Transverse colon (tissue), 4 donors: ENCODE measurements around the gene RABGAP1L. TPM values are rescaled to one million over a fixed set of nuclear protein-coding genes. Genes with fewer than 3 reads are reported as not detected.

Experiments
- DNase-seq: peaks from one replicate; pipeline ENCODE4 v3.0.0-alpha.2; 2019
- H3K27ac ChIP-seq, 4 donors: fragments of 200-600 bp; sonication (generic); 2 replicates each; pipeline ENCODE4 v1.5.1; 2016 to 2018; ENCODE audit warnings: inconsistent platforms in 4 of 4
- H3K27me3 ChIP-seq: fragments of 200-600 bp; sonication (generic); 2 replicates; pipeline ENCODE4 v1.5.1; 2017; ENCODE audit warnings: inconsistent platforms
- H3K36me3 ChIP-seq, 4 donors: fragments of 200-600 bp; sonication (generic); 2 replicates each; pipeline ENCODE4 v1.5.1; 2017 to 2019; ENCODE audit warnings: inconsistent platforms in 4 of 4
- H3K4me1 ChIP-seq, 4 donors: fragments of 200-600 bp; sonication (generic); 2 replicates each; pipeline ENCODE4 v1.5.1; 2017 to 2020; ENCODE audit warnings: inconsistent platforms in 4 of 4
- H3K4me3 ChIP-seq, 4 donors: fragments of 200-600 bp; sonication (generic); 1 replicate in 1 of 4; 2 replicates in 3 of 4; pipeline versions ENCODE4 v1.5.1 to v1.6.1; 2017 to 2019; ENCODE audit warnings: inconsistent platforms in 4 of 4
- H3K9me3 ChIP-seq, 2 donors: fragments of 200-600 bp; sonication (generic); 2 replicates each; pipeline ENCODE4 v1.5.1; 2017 to 2019; ENCODE audit warnings: inconsistent platforms in 2 of 2
- EP300 ChIP-seq: sonication (generic); formaldehyde crosslinking; IDR thresholded peaks from one replicate; pipeline ENCODE4 v1.6.1; 2017; ENCODE audit warnings: antibody characterized with exemption, low read depth
- POLR2A ChIP-seq: fragments of 450-650 bp; IDR thresholded peaks from one replicate; pipeline ENCODE4 v1.6.1; 2016; ENCODE audit warnings: antibody characterized with exemption, mild to moderate bottlenecking, moderate library complexity
- POLR2AphosphoS5 ChIP-seq, 3 donors: sonication (generic); formaldehyde crosslinking; IDR thresholded peaks; one replicate each; pipeline ENCODE4 v1.6.1; 2016; ENCODE audit warnings: antibody characterized with exemption in 3 of 3
- WGBS, 2 donors: methylation state at CpG; one replicate each; pipeline ENCODE4 v1.1.5; 2018; ENCODE audit warnings: low coverage in 1 of 2; 5-methylcytosine and 5-hydroxymethylcytosine counted together
- in situ Hi-C, 4 donors: fragments of 200-750 bp; cut with MboI; loops; one replicate each; pipeline versions ENCODE4 v1.15.0 to v1.15.1; 2017; ENCODE audit warnings: low sequenced_read_pairs in 3 of 4, low pct_ligation_motif_present in 1 of 4, low pct_unique_long_range_greater_than_20kb in 1 of 4
- intact Hi-C: fragments of 100-400 bp; cut with DNase I; formaldehyde crosslinking; loops from one replicate; pipeline ENCODE4 v1.15.1; 2023; ENCODE audit warnings: low total_unique reads
- total RNA-seq, 4 donors: library from RNA; depleted of rRNA; stranded (reverse); fragments of >200 nt; gene quantifications; one replicate each; pipeline ENCODE4 v1.1.0, GENCODE V29; 2016
- TF ChIP-seq, protein P1 (sequence below), 5 experiments: fragments of 200-600 bp in 3 of 5; fragments of 450-650 bp in 2 of 5; sonication (generic) in 3 of 5; IDR thresholded peaks; 1 replicate in 2 of 5; 2 replicates in 3 of 5; pipeline ENCODE4 v1.5.1; 2016 to 2017; ENCODE audit warnings: antibody characterized with exemption in 5 of 5, inconsistent platforms in 3 of 5, mild to moderate bottlenecking in 2 of 5, moderate library complexity in 1 of 5

The RABGAP1L gene
- total RNA-seq, 4 donors from 2014 or later = 68.9 to 127 (median 99.9) TPM

GRCh38 chr1:174874331-174875053 lies 715.2 kb downstream of the RABGAP1L start:
- H3K27me3 ChIP-seq = no peaks in the 10 kb centered on the region
- in situ Hi-C loops = no loop called here
- peak overlapping the region; percentile 57 to 85 (median 80) for H3K27ac ChIP-seq
- peaks cover 0 to 21% (median 7%) of the 10 kb centered on the region in 4 donors for H3K4me1 ChIP-seq
- intact Hi-C loops = no loop called here
- TF ChIP-seq POLR2AphosphoS5 (IDR thresholded peaks at IDR 0.05) (no peak), EP300 (no peak), POLR2A (no peak)
- TF ChIP-seq, protein P1, sequence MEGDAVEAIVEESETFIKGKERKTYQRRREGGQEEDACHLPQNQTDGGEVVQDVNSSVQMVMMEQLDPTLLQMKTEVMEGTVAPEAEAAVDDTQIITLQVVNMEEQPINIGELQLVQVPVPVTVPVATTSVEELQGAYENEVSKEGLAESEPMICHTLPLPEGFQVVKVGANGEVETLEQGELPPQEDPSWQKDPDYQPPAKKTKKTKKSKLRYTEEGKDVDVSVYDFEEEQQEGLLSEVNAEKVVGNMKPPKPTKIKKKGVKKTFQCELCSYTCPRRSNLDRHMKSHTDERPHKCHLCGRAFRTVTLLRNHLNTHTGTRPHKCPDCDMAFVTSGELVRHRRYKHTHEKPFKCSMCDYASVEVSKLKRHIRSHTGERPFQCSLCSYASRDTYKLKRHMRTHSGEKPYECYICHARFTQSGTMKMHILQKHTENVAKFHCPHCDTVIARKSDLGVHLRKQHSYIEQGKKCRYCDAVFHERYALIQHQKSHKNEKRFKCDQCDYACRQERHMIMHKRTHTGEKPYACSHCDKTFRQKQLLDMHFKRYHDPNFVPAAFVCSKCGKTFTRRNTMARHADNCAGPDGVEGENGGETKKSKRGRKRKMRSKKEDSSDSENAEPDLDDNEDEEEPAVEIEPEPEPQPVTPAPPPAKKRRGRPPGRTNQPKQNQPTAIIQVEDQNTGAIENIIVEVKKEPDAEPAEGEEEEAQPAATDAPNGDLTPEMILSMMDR (IDR thresholded peaks at IDR 0.05) = no peak
- H3K9me3 ChIP-seq = no peaks in the 10 kb centered on the region
- peak; percentile 41 for DNase-seq
- H3K36me3 ChIP-seq = no peaks in the 10 kb centered on the region
- WGBS, 2 donors = 16 to 20% methylated on average over 10 to 11 of the region's 11 CpGs
- H3K4me3 ChIP-seq = peak overlapping the region in 3 of 4 donors; percentile 25 to 45 (median 27)

DNA sequence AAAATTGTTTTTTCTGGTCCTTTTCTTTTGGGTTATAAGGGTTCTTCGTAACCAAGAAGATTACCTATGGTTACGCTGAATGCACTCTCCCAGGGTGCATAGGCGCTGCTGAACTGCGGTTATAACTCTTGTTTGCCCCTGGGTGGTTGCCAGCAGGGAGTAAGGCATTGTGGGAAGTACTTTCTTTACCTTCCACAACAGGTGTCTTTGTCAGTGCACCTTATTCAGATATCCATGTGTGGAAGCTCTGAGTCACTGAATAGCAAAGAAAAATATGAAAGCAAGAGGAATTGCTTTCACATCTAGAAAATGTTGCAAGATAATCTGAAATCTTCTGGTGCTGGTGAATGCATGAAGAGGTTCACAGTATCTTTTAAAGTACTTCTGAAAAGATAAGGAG lies 716.0 kb downstream of the RABGAP1L start:
- Histone ChIP-seq H3K4me3 (peak overlapping the region in 3 of 4 donors; percentile 25 to 45 (median 27)), H3K27ac (peak overlapping the region; percentile 57 to 85 (median 80)), H3K4me1 (peaks cover 0 to 21% (median 7%) of the 10 kb centered on the region in 4 donors), H3K9me3 (no peaks in the 10 kb centered on the region), H3K36me3 (no peaks in the 10 kb centered on the region), H3K27me3 (no peaks in the 10 kb centered on the region)
- in situ Hi-C loops (no loop called here), intact Hi-C loops (no loop called here)
- TF ChIP-seq POLR2AphosphoS5 (IDR thresholded peaks at IDR 0.05) (peak; percentile 60 to 88 (median 84)), EP300 (no peak), POLR2A (peak; percentile 50)
- TF ChIP-seq, protein P1 (IDR thresholded peaks at IDR 0.05) = peak in 1 of 5 experiments; percentile 10
- DNase-seq = peak; percentile 87
- WGBS, 2 donors = 35 to 55% methylated on average over 4 of the region's 4 CpGs

GRCh38 chr1:174877208-174877673 lies 717.9 kb downstream of the RABGAP1L start:
- no peaks in the 10 kb centered on the region for H3K9me3 ChIP-seq
- TF ChIP-seq EP300 (no peak), POLR2A (no peak), POLR2AphosphoS5 (IDR thresholded peaks at IDR 0.05) (no peak)
- TF ChIP-seq, protein P1 (IDR thresholded peaks at IDR 0.05) = no peak
- peak overlapping the region in 3 of 4 donors; percentile 25 to 45 (median 27) for H3K4me3 ChIP-seq
- H3K27ac ChIP-seq = peak overlapping the region; percentile 57 to 85 (median 80)
- intact Hi-C loops = no loop called here
- peak; percentile 22 for DNase-seq
- H3K36me3 ChIP-seq = no peaks in the 10 kb centered on the region
- WGBS, 2 donors = 24 to 45% methylated on average over 3 to 4 of the region's 4 CpGs
- in situ Hi-C loops = no loop called here
- H3K4me1 ChIP-seq = peaks cover 0 to 21% (median 7%) of the 10 kb centered on the region in 4 donors
- no peaks in the 10 kb centered on the region for H3K27me3 ChIP-seq

- Histone ChIP-seq H3K27me3 (no peaks in the 10 kb centered on the region), H3K27ac (no peak overlapping the region), H3K4me3 (no peak overlapping the region), H3K36me3 (no peaks in the 10 kb centered on the region), H3K4me1 (peaks cover 0 to 31% (median 7%) of the 10 kb centered on the region in 4 donors), H3K9me3 (no peaks in the 10 kb centered on the region)
- in situ Hi-C loops = loop anchor here in 1 of 4 donors (10.0 kb wide), 1 partner anchor 105 kb away; no protein-coding TSS in a partner anchor
- intact Hi-C loops = no loop called here
- WGBS, 2 donors = 88 to 93% methylated on average over 3 of the region's 3 CpGs
- no peak for TF ChIP-seq POLR2A
- TF ChIP-seq, protein P1 (IDR thresholded peaks at IDR 0.05) = no peak
- no peak for TF ChIP-seq POLR2AphosphoS5 (IDR thresholded peaks at IDR 0.05)
- TF ChIP-seq EP300 = no peak
- DNase-seq = no peak
Measured at GRCh38 chr1:174880171-174880570, 720.9 kb downstream of the RABGAP1L start.
